CD4-positive, alpha-beta T cell treated with Interleukin-2 at 100 ng/mL for 4 hours (primary cell): ENCODE measurements around the gene EDEM3.
"Not testable (repeated sequence)": the region's sequence is repeated elsewhere in the genome, so short reads cannot be mapped to it uniquely, and the experiment has no call there.

Experiments
- DNase-seq: peaks from one replicate; pipeline ENCODE4 v3.0.0-alpha.2; 2020; ENCODE audit warnings: low spot score

The EDEM3 gene

GRCh38 chr1:184770181-184770979, 15.7 kb upstream of the EDEM3 start:
- DNase-seq: no peak

GRCh38 chr1:184769241-184769640, 14.6 kb upstream of the EDEM3 start:
- DNase-seq: no peak

- no peak for DNase-seq
These were observed 13.8 kb upstream of the EDEM3 start for GRCh38 chr1:184768467-184768866.

GRCh38 chr1:184767591-184767990, 12.9 kb upstream of the EDEM3 start:
- no peak for DNase-seq

- no peak for DNase-seq
These were observed 9.8 kb upstream of the EDEM3 start for GRCh38 chr1:184764483-184764882.

GRCh38 chr1:184763520-184763919, 8.9 kb upstream of the EDEM3 start:
- not testable (repeated sequence) for DNase-seq

- DNase-seq: no peak
These were observed 7.4 kb upstream of the EDEM3 start for GRCh38 chr1:184761969-184762485.

GRCh38 chr1:184759651-184760050, 5.0 kb upstream of the EDEM3 start:
- DNase-seq: no peak

- DNase-seq: no peak
These were observed 4.5 kb upstream of the EDEM3 start for GRCh38 chr1:184759112-184759511.

GRCh38 chr1:184757891-184758290, 3.2 kb upstream of the EDEM3 start:
- DNase-seq: no peak

GRCh38 chr1:184757406-184757805, 2.7 kb upstream of the EDEM3 start:
- DNase-seq: no peak

- peak; percentile 71 for DNase-seq
These were observed 788 bp upstream of the EDEM3 start for GRCh38 chr1:184755226-184756065.

- peak; percentile 26 for DNase-seq
These were observed 816 bp downstream of the EDEM3 start for GRCh38 chr1:184753608-184754475.

- DNase-seq: no peak
These were observed 1.5 kb downstream of the EDEM3 start for GRCh38 chr1:184753117-184753516.

GRCh38 chr1:184752656-184753055, 2.0 kb downstream of the EDEM3 start:
- no peak for DNase-seq

- no peak for DNase-seq
These were observed 5.9 kb downstream of the EDEM3 start for GRCh38 chr1:184748740-184749139.

- no peak for DNase-seq
These were observed 7.3 kb downstream of the EDEM3 start for GRCh38 chr1:184747089-184747955.

GRCh38 chr1:184745929-184746638, 8.6 kb downstream of the EDEM3 start:
- peak; percentile 48 for DNase-seq

- no peak for DNase-seq
These were observed 9.5 kb downstream of the EDEM3 start for GRCh38 chr1:184745110-184745509.

GRCh38 chr1:184743062-184743756, 11.4 kb downstream of the EDEM3 start:
- DNase-seq: peak; percentile 82
